Skin epidermis (tissue), 12 donors: Measurements from ENCODE around the gene C18orf32.
"Not testable (repeated sequence)": the region's sequence is repeated elsewhere in the genome, so short reads cannot be mapped to it uniquely, and the experiment has no call there.

Experiments used
- H3K27ac ChIP-seq, 21 experiments: fragments of 200-600 bp; sonication (generic) in 11 of 21; one replicate each; pipeline ENCODE4 v1.5.0; 2020; ENCODE audit warnings: mild to moderate bottlenecking in 3 of 21, inconsistent platforms in 2 of 21, moderate library complexity in 2 of 21
- H3K4me3 ChIP-seq, 7 experiments: fragments of 200-600 bp; sonication (generic) in 2 of 7; one replicate each; pipeline ENCODE4 v1.5.0; 2020; ENCODE audit warnings: inconsistent platforms in 2 of 7, mild to moderate bottlenecking in 2 of 7, moderate library complexity in 1 of 7

C18orf32 gene

DNA sequence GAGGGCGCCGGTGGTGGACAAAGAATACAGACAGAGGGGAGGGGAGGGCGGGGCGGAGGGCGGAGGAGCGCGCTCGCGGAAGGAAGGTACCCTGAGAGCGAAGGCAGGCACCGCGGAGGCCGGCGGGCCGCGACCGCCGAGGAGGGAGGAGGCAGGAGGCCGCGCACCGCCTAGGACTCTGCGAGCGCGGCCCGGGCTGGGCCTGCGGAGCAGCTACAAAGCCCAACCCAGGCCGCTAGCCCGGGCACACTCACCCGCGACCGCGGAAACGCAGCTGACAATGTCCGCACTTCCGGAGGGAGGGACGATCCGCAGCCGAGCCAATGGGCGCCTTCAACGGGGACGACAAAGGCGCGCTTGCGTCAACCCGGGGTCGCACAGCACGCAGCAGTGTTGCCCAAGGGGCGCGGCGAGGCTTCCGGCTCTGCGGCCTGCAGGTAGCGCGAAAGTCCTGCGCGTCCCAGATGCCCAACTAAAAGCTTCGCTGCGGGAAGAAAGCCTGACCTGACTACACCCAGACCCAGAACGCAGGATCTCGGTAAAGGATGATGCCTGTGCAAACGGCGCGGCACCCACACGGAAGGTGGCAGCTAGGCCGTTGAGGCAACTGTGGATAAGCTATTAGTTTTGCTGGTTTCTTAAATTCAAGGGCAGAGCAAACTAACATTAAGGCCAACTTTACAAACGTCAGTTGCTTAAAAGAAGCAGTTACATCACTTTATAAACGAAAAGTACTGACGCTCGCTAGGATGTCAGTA is at the start of gene C18orf32:
TSS of gene C18orf32 (minus strand) at position 282 of the 758 bp plus-strand sequence. CDS start 3,486 bp downstream, outside the sequence.
- H3K4me3 ChIP-seq, result peak within 1 kb of the TSS; percentile 56 to 79 (median 67)
- peak within 1 kb of the TSS; percentile 84 to 99 (median 96) for H3K27ac ChIP-seq

DNA sequence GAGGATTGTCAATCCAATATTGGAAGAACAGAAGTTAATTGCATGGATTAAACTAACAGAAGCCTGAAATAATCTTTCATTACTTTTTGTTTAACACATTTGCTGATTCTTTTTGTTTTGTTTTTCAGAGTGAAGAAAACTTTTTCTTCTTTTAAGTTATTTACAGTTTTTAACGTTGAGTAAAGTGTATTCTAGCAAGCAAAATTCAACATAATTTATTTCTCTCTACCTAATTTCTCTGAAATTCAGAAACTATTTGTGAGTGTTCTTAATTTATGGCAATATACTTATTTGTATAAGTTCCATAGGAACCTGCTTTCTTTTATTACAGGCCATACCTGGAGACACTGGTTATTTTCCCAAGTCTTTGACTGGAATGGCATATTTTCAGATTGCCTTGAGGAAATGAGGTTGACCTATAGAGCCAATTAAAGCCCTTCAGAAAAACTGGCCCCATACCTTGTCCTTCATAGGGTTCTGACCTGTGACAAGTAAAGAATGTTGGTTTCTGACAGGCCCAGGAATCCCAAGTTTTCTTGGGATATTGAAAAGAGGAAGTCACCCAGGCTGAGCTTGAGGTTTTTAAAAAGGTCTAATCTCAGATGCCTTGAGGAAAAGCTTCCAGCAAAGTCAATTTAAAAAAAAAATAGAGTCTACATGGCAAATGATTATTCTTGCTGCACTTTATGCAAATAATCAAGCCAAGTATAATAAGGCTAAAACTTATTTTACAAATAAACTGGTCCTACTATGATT is 48.0 kb upstream of the C18orf32 start:
- H3K4me3 ChIP-seq, result no peak overlapping the region
- no peak overlapping the region for H3K27ac ChIP-seq

DNA sequence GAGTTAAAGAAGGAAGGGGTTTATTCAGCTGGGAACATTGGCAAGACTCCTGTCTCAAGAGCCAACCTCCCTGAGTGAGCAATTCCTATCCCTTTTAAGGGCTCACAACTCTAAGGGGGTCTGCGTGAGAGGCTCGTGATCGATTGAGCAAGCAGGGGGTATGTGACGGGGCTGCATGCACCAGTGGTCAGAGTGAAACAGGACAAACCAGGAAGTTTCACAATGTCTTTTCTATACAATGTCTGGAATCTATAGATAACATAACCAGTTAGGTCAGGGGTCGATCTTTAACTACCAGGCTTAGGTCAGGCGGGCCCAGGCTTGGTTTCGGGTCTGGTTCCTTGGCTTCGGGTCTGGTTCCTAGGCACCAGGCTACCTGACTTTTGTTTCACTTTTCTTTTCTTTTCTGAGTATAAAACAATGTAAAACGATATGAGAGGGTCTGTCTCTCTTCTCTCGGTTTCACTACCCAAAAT is 44.7 kb upstream of the C18orf32 start:
- no peak overlapping the region for H3K27ac ChIP-seq
- no peak overlapping the region for H3K4me3 ChIP-seq

DNA sequence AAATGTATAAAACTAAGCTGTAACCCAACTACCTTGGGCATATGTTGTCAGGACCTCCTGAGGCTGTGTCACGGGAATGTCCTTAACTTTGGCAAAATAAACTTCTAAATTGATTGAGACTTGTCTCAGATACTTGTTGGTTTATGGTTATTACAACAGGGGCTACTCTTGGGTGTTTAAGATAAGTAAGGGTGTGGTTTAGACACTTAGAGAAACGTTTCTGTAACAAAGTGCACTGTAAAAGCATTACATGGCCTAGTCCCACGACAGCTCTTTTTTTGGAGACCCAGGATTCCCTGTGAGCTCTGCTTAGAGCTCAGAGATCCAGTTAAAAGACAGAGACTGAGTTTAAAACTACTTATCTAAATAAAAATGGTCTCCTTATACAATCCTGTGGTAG is 42.6 kb upstream of the C18orf32 start:
- no peak overlapping the region for H3K4me3 ChIP-seq
- no peak overlapping the region for H3K27ac ChIP-seq

DNA sequence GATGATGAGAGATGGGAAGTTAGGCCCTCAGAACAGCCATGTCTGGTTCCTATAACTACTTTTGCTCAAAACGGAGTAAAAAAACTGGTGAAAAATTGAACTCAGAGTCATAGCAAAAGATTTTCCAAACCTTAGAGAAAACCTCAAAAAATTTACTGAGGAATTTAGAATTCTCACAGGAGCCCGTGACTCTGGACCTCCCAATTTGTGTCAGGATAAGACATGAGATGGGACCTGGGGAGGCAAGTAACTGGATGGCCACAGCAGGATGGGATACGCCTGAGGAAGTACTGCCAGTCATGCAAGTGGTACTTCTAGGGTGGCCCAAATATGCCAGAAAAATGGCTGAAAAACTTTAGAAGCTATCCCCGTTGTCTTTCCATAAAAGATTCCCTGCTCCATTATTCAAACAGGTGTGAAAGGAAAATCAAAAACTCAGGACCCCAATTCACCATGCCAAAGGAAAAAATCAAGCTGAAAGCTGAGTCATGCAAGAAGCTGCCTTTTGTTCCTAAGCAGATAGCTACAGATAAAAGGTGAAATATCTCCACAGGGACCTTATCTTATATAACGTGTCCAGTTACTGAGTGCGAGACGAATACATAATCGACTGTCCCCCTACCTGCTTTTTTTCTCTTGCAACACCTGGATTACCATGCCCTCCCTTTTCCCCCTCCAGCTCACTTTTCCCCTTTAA is 40.7 kb upstream of the C18orf32 start:
- no peak overlapping the region for H3K4me3 ChIP-seq
- H3K27ac ChIP-seq, result no peak overlapping the region

DNA sequence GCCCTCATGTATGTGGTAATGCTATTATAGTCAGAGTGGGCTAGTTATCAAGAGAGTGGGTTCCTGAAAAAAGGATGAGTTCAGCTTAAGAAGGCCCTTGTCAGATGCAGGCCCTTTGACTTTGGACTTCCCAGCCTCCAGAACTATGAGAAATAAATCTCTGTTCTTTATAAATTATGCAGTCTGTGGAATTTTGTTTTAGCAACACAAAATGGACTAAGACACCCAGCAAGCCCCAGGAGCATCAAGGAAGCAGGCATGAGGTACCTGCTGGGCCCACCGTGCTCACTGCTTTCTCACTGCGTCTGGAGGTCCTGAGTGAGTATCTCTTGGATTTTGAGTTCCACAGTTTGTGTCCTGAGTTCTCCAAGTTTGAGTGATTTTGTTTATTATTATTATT is 38.9 kb upstream of the C18orf32 start:
- Histone ChIP-seq H3K4me3 (no peak overlapping the region), H3K27ac (no peak overlapping the region)

DNA sequence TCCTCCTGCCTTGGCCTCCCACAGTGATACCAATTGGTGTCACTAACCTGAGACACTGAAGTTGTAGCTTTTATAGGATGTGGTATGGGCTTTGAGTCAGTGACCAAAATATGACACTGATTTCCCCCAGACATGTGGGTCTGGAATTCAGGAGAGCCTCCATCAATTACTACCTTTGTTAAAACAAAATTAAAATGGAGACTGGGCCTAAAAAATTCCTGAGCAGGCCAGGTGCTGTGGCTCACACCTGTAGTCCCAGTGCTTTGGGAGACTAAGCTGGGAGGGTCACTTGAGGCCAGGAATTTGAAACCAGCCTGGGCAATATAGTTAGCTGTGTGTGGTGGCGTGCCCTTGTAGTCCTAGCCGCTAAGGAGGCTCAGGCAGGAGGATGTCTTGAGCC is 37.9 kb upstream of the C18orf32 start:
- Histone ChIP-seq H3K4me3 (no peak overlapping the region), H3K27ac (no peak overlapping the region)

DNA sequence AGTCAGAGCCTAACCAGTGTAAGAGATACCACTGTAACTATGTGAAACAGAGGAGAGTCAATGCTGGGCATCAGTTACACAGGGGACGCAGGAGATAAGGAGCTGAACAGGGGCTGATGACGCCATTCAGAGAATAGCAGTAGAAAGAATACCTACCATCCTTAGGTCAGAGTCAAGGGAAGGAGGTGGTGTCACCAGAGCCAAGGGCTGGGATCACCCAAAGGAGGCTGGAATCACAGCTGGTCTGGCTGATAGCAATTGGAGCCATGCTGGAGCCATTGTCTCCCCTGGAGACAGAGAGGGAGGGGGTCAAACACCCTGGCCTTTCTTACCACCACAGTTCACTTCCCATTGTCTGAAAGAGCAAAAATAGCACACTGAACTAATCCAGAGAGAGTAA is 37.3 kb upstream of the C18orf32 start:
- no peak overlapping the region for H3K27ac ChIP-seq
- H3K4me3 ChIP-seq, result no peak overlapping the region

DNA sequence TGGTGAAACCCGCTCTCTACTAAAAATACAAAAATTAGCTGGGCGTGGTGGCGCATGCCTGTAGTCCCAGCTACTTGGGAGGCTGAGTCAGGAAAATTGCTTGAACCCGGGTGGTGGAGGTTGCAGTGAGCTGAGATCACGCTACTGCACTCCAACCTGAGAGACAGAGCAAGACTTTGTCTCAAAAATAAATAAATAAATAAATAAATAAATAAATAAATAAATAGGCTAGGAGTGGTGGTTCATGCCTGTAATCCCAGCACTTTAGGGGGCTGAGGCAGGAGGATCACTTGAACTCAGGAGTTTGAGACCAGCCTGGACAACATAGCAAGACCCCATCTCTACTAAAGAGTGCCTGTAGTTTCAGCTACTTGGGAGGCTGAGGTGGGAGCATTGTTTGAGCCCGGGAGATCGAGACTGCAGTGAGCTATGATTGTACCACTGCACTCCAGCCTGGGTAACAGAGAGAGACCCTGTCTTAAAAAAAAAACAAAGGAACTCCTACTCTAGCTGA is 36.6 kb upstream of the C18orf32 start:
- H3K4me3 ChIP-seq, result not testable (repeated sequence)

DNA sequence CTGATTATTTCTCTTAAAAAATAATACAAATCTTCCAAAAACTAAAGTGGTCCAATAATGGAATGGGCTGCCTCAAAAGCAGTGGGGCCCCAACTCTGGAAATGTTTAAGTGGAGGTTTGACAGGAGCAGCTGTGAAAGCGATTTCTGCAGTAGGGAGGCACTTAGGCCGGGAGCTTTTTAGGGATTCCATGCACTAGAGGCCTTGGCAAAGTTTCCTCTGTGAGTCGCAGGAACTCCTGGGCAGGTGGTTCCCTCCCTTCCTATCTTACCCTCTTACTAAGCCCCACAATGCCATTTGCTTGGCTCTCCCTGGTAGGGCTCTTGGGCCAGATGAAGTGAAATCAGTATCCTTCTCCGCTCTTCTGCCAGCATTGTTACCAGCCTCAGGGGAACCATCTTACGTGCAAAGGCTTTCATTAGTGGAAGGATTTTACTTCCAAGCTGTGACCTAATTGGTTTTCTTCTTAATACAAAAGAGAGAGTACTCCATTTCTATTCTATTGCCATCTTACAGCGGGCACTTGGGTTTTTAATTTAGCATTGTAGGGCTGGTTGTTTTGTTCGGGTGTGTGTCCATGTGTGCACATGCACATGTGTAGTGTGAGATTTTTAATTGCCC is 34.3 kb upstream of the C18orf32 start:
- no peak overlapping the region for H3K27ac ChIP-seq
- no peak overlapping the region for H3K4me3 ChIP-seq

More for the DNA sequence above, 36.6 kb upstream of the C18orf32 start:
- H3K27ac ChIP-seq, result not testable (repeated sequence)

DNA sequence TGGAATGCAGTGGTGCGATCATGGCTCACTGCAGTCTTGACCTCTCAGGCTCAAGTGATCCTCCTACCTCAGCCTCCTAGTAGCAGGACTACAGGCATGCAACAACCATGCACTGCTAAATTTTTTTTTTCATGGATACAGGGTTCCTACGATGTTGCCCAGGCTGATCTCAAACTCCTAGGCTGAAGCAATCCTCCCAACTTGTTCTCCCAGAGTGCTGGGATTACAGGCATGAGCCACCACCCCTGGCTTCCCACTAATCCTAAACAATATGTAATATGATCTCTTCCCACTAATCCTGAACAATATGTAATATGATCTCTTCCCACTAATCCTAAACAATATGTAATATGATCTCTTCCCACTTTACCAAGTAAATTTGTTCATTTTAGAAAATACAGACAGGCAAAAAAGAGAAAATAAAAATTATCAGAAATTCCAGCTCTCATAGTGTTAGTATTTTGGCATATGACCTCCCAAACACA is 33.7 kb upstream of the C18orf32 start:
- Histone ChIP-seq H3K27ac (no peak overlapping the region), H3K4me3 (no peak overlapping the region)

DNA sequence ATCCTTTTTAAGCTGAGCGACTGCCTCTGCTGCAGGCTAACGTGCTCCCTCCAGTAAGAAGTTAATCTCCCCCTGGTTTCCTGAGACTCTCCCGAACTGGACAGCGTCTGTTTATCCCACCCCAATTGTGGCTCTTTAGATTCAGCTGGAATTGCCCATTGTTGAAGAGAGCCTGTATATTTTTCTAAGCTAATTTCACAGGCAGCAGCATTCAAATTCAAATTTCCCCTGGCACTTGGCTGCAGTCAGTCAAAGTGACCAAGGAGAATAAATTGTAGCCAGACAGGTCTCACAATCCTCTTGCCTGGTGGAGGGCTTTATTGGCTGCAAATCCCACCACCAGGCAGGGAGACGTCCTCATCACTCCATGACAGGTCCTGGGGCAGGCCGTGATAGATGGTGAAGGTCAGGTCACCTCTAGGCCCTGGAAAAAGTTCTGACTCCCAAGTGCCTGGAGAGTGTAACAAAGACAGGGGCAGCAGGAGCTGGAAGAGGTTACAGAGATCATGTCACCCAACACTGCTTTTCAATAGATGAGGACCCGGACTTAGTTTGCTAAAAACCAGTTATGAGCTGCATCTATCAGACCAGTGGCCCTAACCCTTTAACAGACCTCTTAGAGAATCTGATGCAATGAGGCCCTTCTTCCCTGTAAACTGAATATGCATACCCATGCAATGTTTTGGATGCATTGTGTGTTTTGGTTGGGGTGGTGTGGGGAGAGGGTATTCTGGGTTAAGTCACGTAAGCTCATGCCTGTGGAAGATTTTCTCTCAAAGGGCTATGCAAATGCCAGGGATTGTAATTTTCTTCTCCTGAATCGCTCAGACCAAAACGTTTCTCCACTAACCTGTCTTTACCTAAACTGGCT is 32.3 kb upstream of the C18orf32 start:
- Histone ChIP-seq H3K4me3 (no peak overlapping the region), H3K27ac (no peak overlapping the region)

DNA sequence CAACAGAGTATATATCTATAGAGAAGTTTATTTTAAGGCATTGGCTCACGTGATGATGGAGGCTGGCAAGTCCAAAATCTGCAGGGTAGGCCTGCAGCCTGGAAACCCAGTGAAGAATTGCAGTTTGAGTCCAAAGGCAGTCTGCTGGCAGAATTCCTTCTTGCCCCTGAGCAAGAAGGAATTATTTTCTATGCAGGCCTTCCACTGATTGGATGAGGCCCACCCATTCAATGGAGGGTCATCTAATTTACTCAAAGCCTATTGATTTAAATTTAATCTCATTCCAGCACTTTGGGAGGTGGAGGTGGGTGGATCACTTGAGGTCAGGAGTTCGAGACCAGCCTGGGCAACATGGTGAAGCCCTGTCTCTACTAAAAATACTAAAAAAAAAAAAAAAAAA is 30.4 kb upstream of the C18orf32 start:
- Histone ChIP-seq H3K27ac (no peak overlapping the region), H3K4me3 (no peak overlapping the region)

DNA sequence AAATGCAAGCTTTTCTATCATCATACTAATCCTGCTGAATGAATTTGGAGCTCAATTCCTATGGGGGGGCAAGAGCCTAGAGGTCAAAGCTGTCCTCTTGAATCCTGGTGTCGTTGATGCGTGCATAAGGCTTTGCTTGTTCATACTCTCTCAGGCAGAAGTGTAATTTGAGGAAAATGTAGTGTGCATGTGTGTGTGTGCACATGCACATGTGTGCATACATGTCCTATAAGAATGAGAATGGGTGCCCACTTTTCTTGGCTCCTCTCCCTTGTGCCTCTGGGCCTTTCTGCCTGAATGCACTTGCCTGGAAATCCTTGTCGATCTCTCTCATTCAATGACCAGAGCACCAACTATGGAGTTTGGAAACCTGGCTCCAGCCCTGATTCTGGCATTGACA is 28.5 kb upstream of the C18orf32 start:
- Histone ChIP-seq H3K27ac (no peak overlapping the region), H3K4me3 (no peak overlapping the region)

DNA sequence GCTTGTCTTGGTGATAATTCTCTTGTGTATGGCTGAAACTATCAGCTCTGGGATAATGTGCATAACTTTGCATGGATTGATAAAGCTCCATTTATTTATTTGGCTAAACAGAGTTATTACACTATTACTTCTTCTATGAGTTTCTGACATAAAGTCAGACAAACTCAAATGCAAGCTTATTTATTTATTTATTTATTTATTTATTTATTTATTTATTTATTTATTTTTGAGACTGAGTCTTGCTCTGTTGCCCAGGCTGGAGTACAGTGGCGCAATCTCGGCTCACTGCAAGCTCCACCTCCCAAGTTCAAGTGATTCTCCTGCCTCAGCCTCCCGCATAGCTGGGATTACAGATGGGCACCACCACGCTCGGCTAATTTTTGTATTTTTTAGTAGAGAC is 28.0 kb upstream of the C18orf32 start:
- H3K27ac ChIP-seq, H3K4me3 ChIP-seq: not testable (repeated sequence)

DNA sequence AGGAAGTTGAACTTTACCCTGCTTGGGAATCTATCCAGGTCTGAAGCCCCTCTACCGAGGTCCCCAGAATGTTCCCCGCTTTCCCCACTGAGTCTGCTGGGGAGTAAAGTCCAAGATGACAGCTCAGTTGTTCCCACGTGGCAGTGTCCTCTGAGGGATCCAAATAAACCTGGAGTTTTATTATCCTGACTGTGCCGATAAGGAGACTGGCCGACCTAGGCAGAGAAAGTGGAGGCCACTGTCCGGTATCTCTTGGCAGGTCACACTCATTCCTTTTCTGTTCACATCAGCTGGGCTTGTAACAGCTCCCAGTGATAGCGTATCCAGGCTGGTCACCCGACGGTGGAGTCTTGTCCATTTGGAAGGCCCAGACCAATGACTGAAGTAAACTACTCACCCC is 27.5 kb upstream of the C18orf32 start:
- Histone ChIP-seq H3K27ac (no peak overlapping the region), H3K4me3 (no peak overlapping the region)

DNA sequence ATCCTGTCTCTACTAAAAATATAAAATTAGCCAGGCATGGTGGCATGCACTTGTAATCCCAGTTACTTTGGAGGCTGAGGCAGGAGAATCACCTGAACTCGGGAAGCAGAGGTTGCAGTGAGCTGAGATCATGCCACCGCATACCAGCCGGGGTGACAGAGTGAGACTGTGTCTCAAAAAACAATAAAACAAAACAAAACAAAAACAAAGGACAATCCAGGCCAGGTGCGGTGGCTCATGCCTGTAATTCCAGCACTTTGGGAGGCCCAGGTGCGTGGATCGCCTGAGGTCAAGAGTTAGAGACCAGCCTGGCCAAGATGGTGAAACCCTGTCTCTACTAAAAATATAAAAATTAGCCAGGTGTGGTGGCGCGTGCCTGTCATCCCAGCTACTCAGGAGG is 25.8 kb upstream of the C18orf32 start:
- not testable (repeated sequence) for H3K4me3 ChIP-seq, H3K27ac ChIP-seq

DNA sequence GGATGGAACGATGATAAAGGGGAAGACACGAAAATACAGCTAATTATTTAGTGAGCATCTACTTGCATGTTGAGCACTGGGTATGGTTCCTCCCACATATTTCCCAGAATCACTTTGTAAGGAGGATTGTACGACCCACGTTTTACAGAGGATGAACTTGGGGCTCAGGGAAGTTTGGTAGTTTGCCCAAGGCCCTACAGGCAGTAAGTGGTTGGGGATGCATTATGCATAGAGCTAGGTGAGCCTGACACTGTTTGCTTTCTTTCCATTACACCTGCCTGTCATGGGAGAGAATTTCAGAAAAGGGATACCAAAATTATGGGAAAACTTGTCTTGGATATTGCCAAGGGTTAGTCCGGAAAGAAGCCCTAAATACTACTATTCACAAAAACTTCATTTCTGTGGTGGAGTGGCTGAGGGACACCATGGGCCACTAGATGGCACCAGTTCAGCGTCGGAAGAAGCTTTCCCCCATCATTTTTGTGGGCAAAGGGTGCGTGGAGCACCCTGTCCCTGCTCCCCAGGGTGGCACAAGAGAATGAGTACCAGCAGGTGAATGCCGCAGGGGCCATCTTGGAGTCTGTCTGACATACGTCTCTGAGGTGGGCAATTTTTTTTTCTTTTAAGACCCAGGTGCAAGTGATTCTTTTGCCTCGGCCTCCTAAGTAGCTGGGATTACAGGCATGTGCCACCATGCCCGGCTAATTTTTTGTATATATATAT is 23.5 kb upstream of the C18orf32 start:
- H3K4me3 ChIP-seq, result no peak overlapping the region
- H3K27ac ChIP-seq, result no peak overlapping the region
